Neural cell (in vitro differentiated cells): ENCODE data around the gene ITGB4. TPM values are rescaled to one million over a fixed set of nuclear protein-coding genes. Genes with fewer than 3 reads are reported as not detected.

ENCODE experiments used
- H2AFZ ChIP-seq: fragments of 200-600, 300-800 bp; sonication (generic), shearing (Covaris generic); 2 replicates; pipeline ENCODE4 v1.6.0; 2014; ENCODE audit warnings: low read depth, mild to moderate bottlenecking, antibody characterized with exemption, low read length, moderate library complexity
- H3F3A ChIP-seq: fragments of 200-600 bp; shearing (Covaris generic); 2 replicates; pipeline ENCODE4 v1.6.1; 2016; ENCODE audit warnings: mild to moderate bottlenecking, moderate library complexity, mixed read lengths, antibody characterized with exemption, low read length; ENCODE audit not compliant: insufficient read depth, poor library complexity, severe bottlenecking
- H3K27ac ChIP-seq: fragments of 200-600, 300-800 bp; sonication (generic), shearing (Covaris generic); 2 replicates; pipeline ENCODE4 v1.5.1; 2014; ENCODE audit warnings: mild to moderate bottlenecking, low read length, moderate library complexity
- H3K27me3 ChIP-seq: fragments of 300-800, 200-600 bp; sonication (generic), shearing (Covaris generic); 2 replicates; pipeline ENCODE4 v1.6.0; 2014; ENCODE audit warnings: mild to moderate bottlenecking, low read depth, low read length, moderate library complexity; ENCODE audit not compliant: insufficient read depth
- H3K36me3 ChIP-seq: fragments of 300-800, 200-600 bp; sonication (generic), shearing (Covaris generic); 2 replicates; pipeline ENCODE4 v1.5.1; 2014; ENCODE audit warnings: mild to moderate bottlenecking, antibody characterized with exemption, low read length, moderate library complexity; ENCODE audit not compliant: insufficient read depth
- H3K4me2 ChIP-seq: fragments of 300-800, 200-600 bp; sonication (generic), shearing (Covaris generic); 2 replicates; pipeline ENCODE4 v1.6.0; 2014; ENCODE audit warnings: mild to moderate bottlenecking, low read length
- H3K4me3 ChIP-seq: fragments of 300-800, 200-600 bp; sonication (generic), shearing (Covaris generic); 2 replicates; pipeline ENCODE4 v1.5.1; 2014; ENCODE audit warnings: mild to moderate bottlenecking, low read length, moderate library complexity
- H3K79me2 ChIP-seq: fragments of 200-600 bp; shearing (Covaris generic); replicated peaks from 2 replicates; pipeline ENCODE4 v1.6.0; 2014; ENCODE audit warnings: mild to moderate bottlenecking, low read length, moderate library complexity; ENCODE audit not compliant: insufficient read depth
- H3K9ac ChIP-seq: fragments of 300-800, 200-600 bp; sonication (generic), shearing (Covaris generic); 2 replicates; pipeline ENCODE4 v1.6.1; 2016; ENCODE audit warnings: mild to moderate bottlenecking, low read length, mixed read lengths
- H3K9me2 ChIP-seq: fragments of 200-600 bp; shearing (Covaris generic); 2 replicates; pipeline ENCODE4 v1.6.1; 2016; ENCODE audit warnings: mild to moderate bottlenecking, low read length, mixed read lengths; ENCODE audit not compliant: insufficient read depth
- H3K9me3 ChIP-seq: fragments of 200-600, 300-800 bp; sonication (generic), shearing (Covaris generic); 2 replicates; pipeline ENCODE4 v1.6.1; 2016; ENCODE audit warnings: mild to moderate bottlenecking, mixed run types, low read length, moderate library complexity, mixed read lengths
- H4K20me1 ChIP-seq: fragments of 200-600 bp; shearing (Covaris generic); 2 replicates; pipeline ENCODE4 v1.6.1; 2016; ENCODE audit warnings: mild to moderate bottlenecking, mixed run types; ENCODE audit not compliant: insufficient read depth
- CTCF ChIP-seq: fragments of 450-650 bp; IDR thresholded peaks from 2 replicates; pipeline ENCODE4 v1.5.1; 2014; ENCODE audit warnings: antibody characterized with exemption, mild to moderate bottlenecking, moderate library complexity; ENCODE audit not compliant: poor library complexity, severe bottlenecking
- EP300 ChIP-seq: fragments of 450-650 bp; conservative IDR thresholded peaks from 2 replicates; pipeline ENCODE4 v1.6.1; 2014; ENCODE audit warnings: antibody characterized with exemption, mild to moderate bottlenecking, moderate library complexity; ENCODE audit not compliant: poor library complexity, severe bottlenecking
- EZH2 ChIP-seq: fragments of 200-600, 300-800 bp; shearing (Covaris generic), sonication (generic); IDR thresholded peaks from 2 replicates; pipeline ENCODE4 v1.6.1; 2014; ENCODE audit warnings: antibody characterized with exemption, low read length, borderline replicate concordance, mild to moderate bottlenecking; ENCODE audit not compliant: insufficient read depth, poor library complexity, severe bottlenecking
- MXI1 ChIP-seq: fragments of 450-650 bp; conservative IDR thresholded peaks from 2 replicates; pipeline ENCODE4 v1.6.1; 2014; ENCODE audit warnings: antibody characterized with exemption, mild to moderate bottlenecking; ENCODE audit not compliant: poor library complexity, severe bottlenecking
- POLR2AphosphoS5 ChIP-seq: IDR thresholded peaks from 2 replicates; pipeline ENCODE4 v1.6.1; 2012
- RAD21 ChIP-seq: fragments of 450-650 bp; conservative IDR thresholded peaks from 2 replicates; pipeline ENCODE4 v1.6.1; 2014; ENCODE audit warnings: antibody characterized with exemption, mild to moderate bottlenecking, moderate library complexity
- REST ChIP-seq: IDR thresholded peaks from 2 replicates; pipeline ENCODE4 v1.6.1; 2012; ENCODE audit warnings: borderline replicate concordance
- SMC3 ChIP-seq: fragments of 450-650 bp; conservative IDR thresholded peaks from 2 replicates; pipeline ENCODE4 v1.6.1; 2014; ENCODE audit warnings: antibody characterized with exemption, mild to moderate bottlenecking, moderate library complexity; ENCODE audit not compliant: poor library complexity
- TAF1 ChIP-seq: IDR thresholded peaks from 2 replicates; pipeline ENCODE4 v1.6.1; 2012; ENCODE audit warnings: low read depth
- polyA plus RNA-seq: library from polyadenylated mRNA; depleted of rRNA; stranded (reverse); fragments of >200 nt; gene quantifications from 2 replicates; pipeline ENCODE4 v1.2.3, GENCODE V29; 2014

Gene ITGB4
- polyA plus RNA-seq, 1 donor from 2014 or later: not detected

DNA sequence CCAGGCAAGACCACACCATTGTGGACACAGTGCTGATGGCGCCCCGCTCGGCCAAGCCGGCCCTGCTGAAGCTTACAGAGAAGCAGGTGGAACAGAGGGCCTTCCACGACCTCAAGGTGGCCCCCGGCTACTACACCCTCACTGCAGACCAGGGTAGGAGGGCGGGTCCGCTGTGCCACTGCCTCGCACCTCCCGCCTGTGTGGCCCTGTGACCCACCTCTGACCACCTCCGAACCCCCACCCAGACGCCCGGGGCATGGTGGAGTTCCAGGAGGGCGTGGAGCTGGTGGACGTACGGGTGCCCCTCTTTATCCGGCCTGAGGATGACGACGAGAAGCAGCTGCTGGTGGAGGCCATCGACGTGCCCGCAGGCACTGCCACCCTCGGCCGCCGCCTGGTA, 21.1 kb downstream of the ITGB4 start (continued):
- TF ChIP-seq MXI1 (no peak), EP300 (no peak)

GRCh38 chr17:75743625-75744206, 22.5 kb downstream of the ITGB4 start:
- no peaks in the 10 kb centered on the region for H3F3A ChIP-seq
- no peaks in the 10 kb centered on the region for H3K27me3 ChIP-seq
- TF ChIP-seq TAF1 (no peak), POLR2AphosphoS5 (no peak), EZH2 (no peak), RAD21 (no peak), REST (no peak), SMC3 (no peak), MXI1 (no peak), EP300 (no peak), CTCF (no peak)
- H3K9ac ChIP-seq: no peak overlapping the region
- no peaks in the 10 kb centered on the region for H3K9me2 ChIP-seq
- no peaks in the 10 kb centered on the region for H3K79me2 ChIP-seq
- H3K27ac ChIP-seq: no peak overlapping the region
- no peaks in the 10 kb centered on the region for H4K20me1 ChIP-seq
- H3K4me2 ChIP-seq: no peak overlapping the region
- H3K9me3 ChIP-seq: no peaks in the 10 kb centered on the region
- no peak overlapping the region for H2AFZ ChIP-seq
- H3K4me3 ChIP-seq: no peak overlapping the region
- H3K36me3 ChIP-seq: no peaks in the 10 kb centered on the region

DNA sequence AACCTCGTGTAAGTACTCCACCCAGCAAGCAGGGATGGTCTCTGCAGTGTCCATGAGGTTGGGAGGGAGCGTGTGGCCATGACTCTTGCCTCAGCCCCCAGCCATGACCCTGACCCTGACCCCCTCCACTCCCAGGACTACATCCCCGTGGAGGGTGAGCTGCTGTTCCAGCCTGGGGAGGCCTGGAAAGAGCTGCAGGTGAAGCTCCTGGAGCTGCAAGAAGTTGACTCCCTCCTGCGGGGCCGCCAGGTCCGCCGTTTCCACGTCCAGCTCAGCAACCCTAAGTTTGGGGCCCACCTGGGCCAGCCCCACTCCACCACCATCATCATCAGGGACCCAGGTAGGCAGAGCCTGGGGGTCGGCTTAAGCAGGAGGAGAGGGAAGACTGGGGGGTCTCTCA, 27.4 kb downstream of the ITGB4 start:
- no peak for TF ChIP-seq TAF1
- TF ChIP-seq REST: no peak
- no peak for TF ChIP-seq EZH2
- no peak for TF ChIP-seq MXI1

More for the DNA sequence above, 27.4 kb downstream of the ITGB4 start:
- Histone ChIP-seq H3K9me2 (no peaks in the 10 kb centered on the region), H3K27ac (no peak overlapping the region), H3K79me2 (no peaks in the 10 kb centered on the region), H3K9me3 (no peaks in the 10 kb centered on the region), H3K9ac (no peak overlapping the region), H2AFZ (no peak overlapping the region), H4K20me1 (no peaks in the 10 kb centered on the region), H3K4me3 (no peak overlapping the region), H3K27me3 (no peaks in the 10 kb centered on the region), H3K36me3 (no peaks in the 10 kb centered on the region), H3F3A (no peaks in the 10 kb centered on the region), H3K4me2 (no peak overlapping the region)
